WTC11 (cell line): Measurements from ENCODE around the gene ZBTB25. TPM values are rescaled to one million over a fixed set of nuclear protein-coding genes. Genes with fewer than 3 reads are reported as not detected.
A peak's percentile ranks its signal among the peaks of the same experiment; 100 is the strongest.

Experiments used
- ATAC-seq: fragments of 200-7000 bp; cut with Tn5 transposase; 2 replicates; pipeline ENCODE4 v1.10.0; 2021; ENCODE audit warnings: mild to moderate bottlenecking, moderate library complexity
- Bru-seq: library from RNA; stranded (reverse); fragments of 400-500 nt; gene quantifications from one replicate; lab custom pipeline; 2021; lab: Mats Ljungman, UMichigan
- CTCF ChIA-PET: fragments of 300-600 bp; sonication (Branson Sonifier 250); formaldehyde crosslinking; loops from one replicate; lab custom pipeline; 2021; ENCODE audit warnings: antibody characterized with exemption; lab: Charles Lee
- POLR2A ChIA-PET: fragments of 350-600 bp; sonication (Branson Sonifier 250); formaldehyde crosslinking; loops from one replicate; lab custom pipeline; 2021; ENCODE audit warnings: antibody characterized with exemption; lab: Charles Lee
- DNase-seq: peaks from one replicate; pipeline ENCODE4 v3.0.0; 2021; ENCODE audit warnings: low spot score
- H3K27ac Mint-ChIP-seq: 2 replicates; pipeline ENCODE4 v1.8.0; 2021; ENCODE audit warnings: mixed read lengths
- H3K27me3 Mint-ChIP-seq: 2 replicates; pipeline ENCODE4 v1.8.0; 2021; ENCODE audit warnings: low read depth, mild to moderate bottlenecking, moderate library complexity, mixed read lengths
- H3K36me3 Mint-ChIP-seq: 2 replicates; pipeline ENCODE4 v1.8.0; 2021; ENCODE audit warnings: mixed read lengths
- H3K4me1 Mint-ChIP-seq: 2 replicates; pipeline ENCODE4 v1.8.0; 2022; ENCODE audit warnings: mixed read lengths
- H3K4me3 Mint-ChIP-seq: 2 replicates; pipeline ENCODE4 v1.8.0; 2021; ENCODE audit warnings: mild to moderate bottlenecking, moderate library complexity, mixed read lengths
- H3K9me3 Mint-ChIP-seq: 2 replicates; pipeline ENCODE4 v1.8.0; 2021; ENCODE audit warnings: mixed read lengths
- AR ChIP-seq: fragments of 250-450 bp; sonication (Bioruptor Pico); IDR thresholded peaks from 2 replicates; pipeline ENCODE4 v1.9.0; 2021; ENCODE audit warnings: mild to moderate bottlenecking
- E2F5 ChIP-seq: sonication (generic); formaldehyde crosslinking; IDR thresholded peaks from 2 replicates; pipeline ENCODE4 v1.8.1; 2022; ENCODE audit warnings: mild to moderate bottlenecking, moderate library complexity, missing genetic modification reagents
- FOXJ3 ChIP-seq: sonication (generic); formaldehyde crosslinking; IDR thresholded peaks from 2 replicates; pipeline ENCODE4 v1.9.0; 2021; ENCODE audit warnings: missing genetic modification reagents, mild to moderate bottlenecking, borderline replicate concordance
- GRHL2 ChIP-seq: fragments of 250-450 bp; sonication (Bioruptor Pico); IDR thresholded peaks from 2 replicates; pipeline ENCODE4 v1.8.0; 2022; ENCODE audit warnings: mild to moderate bottlenecking, moderate library complexity; ENCODE audit not compliant: insufficient replicate concordance, severe bottlenecking
- JAZF1 ChIP-seq: fragments of 250-450 bp; sonication (Bioruptor Pico); IDR thresholded peaks from 2 replicates; pipeline ENCODE4 v1.9.0; 2021; ENCODE audit warnings: moderate library complexity, mild to moderate bottlenecking, inconsistent platforms
- NFE2L1 ChIP-seq: sonication (generic); formaldehyde crosslinking; IDR thresholded peaks from 2 replicates; pipeline ENCODE4 v1.8.1; 2023; ENCODE audit warnings: missing genetic modification reagents
- OVOL2 ChIP-seq: fragments of 250-450 bp; sonication (Bioruptor Pico); IDR thresholded peaks from 2 replicates; pipeline ENCODE4 v1.9.0; 2021; ENCODE audit warnings: mild to moderate bottlenecking, borderline replicate concordance
- PREB ChIP-seq: sonication (generic); formaldehyde crosslinking; IDR thresholded peaks from 2 replicates; pipeline ENCODE4 v1.8.1; 2022; ENCODE audit warnings: mild to moderate bottlenecking, missing genetic modification reagents, moderate library complexity, borderline replicate concordance
- SMAD4 ChIP-seq: sonication (generic); formaldehyde crosslinking; IDR thresholded peaks from 2 replicates; pipeline ENCODE4 v1.8.0; 2022; ENCODE audit warnings: mild to moderate bottlenecking, missing genetic modification reagents
- SOX15 ChIP-seq: fragments of 250-450 bp; sonication (Bioruptor Pico); IDR thresholded peaks from 2 replicates; pipeline ENCODE4 v1.9.0; 2021; ENCODE audit warnings: mild to moderate bottlenecking
- TEAD1 ChIP-seq: sonication (generic); formaldehyde crosslinking; IDR thresholded peaks from 2 replicates; pipeline ENCODE4 v1.8.0; 2022; ENCODE audit warnings: mild to moderate bottlenecking, missing genetic modification reagents
- TEAD4 ChIP-seq: sonication (generic); formaldehyde crosslinking; IDR thresholded peaks from 2 replicates; pipeline ENCODE4 v1.8.0; 2022; ENCODE audit warnings: mild to moderate bottlenecking, missing genetic modification reagents
- TP53 ChIP-seq: sonication (generic); formaldehyde crosslinking; IDR thresholded peaks from 2 replicates; pipeline ENCODE4 v1.8.1; 2023; ENCODE audit warnings: mild to moderate bottlenecking, missing genetic modification reagents
- ZNF121 ChIP-seq: sonication (generic); formaldehyde crosslinking; IDR thresholded peaks from 2 replicates; pipeline ENCODE4 v1.8.0; 2023; ENCODE audit warnings: missing genetic modification reagents
- ZNF317 ChIP-seq: sonication (generic); formaldehyde crosslinking; IDR thresholded peaks from 2 replicates; pipeline ENCODE4 v1.8.1; 2023; ENCODE audit warnings: low read depth, mild to moderate bottlenecking, moderate library complexity, missing genetic modification reagents, borderline replicate concordance
- ZNF396 ChIP-seq: fragments of 250-450 bp; sonication (Bioruptor Pico); IDR thresholded peaks from 2 replicates; pipeline ENCODE4 v1.8.0; 2021; ENCODE audit warnings: mild to moderate bottlenecking, moderate library complexity, borderline replicate concordance
- ZNF671 ChIP-seq: fragments of 250-450 bp; sonication (Bioruptor Pico); IDR thresholded peaks from 2 replicates; pipeline ENCODE4 v1.8.0; 2021; ENCODE audit warnings: mild to moderate bottlenecking
- long read RNA-seq, 3 experiments: library from RNA in 1 of 3; library from capped mRNA in 1 of 3; library from polyadenylated mRNA in 1 of 3; unstranded in 2 of 3; stranded (forward) in 1 of 3; transcript quantifications; one replicate each; pipeline ENCODE4 v2.0.0, GENCODE V29; 2021
- total RNA-seq: library from RNA; stranded (reverse); gene quantifications from 3 replicates; pipeline ENCODE4 v1.2.3, GENCODE V29; 2021
- TF ChIP-seq, protein P1 (sequence below): sonication (generic); formaldehyde crosslinking; conservative IDR thresholded peaks from 2 replicates; pipeline ENCODE4 v1.8.1; 2023; ENCODE audit warnings: mild to moderate bottlenecking, low read depth, missing genetic modification reagents, moderate library complexity
- TF ChIP-seq, protein P2 (sequence below): sonication (generic); formaldehyde crosslinking; IDR thresholded peaks from 2 replicates; pipeline ENCODE4 v1.8.1; 2022; ENCODE audit warnings: low read depth, mild to moderate bottlenecking, moderate library complexity, missing genetic modification reagents, borderline replicate concordance
- TF ChIP-seq, protein P3 (sequence below): sonication (generic); formaldehyde crosslinking; IDR thresholded peaks from 2 replicates; pipeline ENCODE4 v1.8.0; 2023; ENCODE audit warnings: mild to moderate bottlenecking, missing genetic modification reagents

The ZBTB25 gene, protein sequence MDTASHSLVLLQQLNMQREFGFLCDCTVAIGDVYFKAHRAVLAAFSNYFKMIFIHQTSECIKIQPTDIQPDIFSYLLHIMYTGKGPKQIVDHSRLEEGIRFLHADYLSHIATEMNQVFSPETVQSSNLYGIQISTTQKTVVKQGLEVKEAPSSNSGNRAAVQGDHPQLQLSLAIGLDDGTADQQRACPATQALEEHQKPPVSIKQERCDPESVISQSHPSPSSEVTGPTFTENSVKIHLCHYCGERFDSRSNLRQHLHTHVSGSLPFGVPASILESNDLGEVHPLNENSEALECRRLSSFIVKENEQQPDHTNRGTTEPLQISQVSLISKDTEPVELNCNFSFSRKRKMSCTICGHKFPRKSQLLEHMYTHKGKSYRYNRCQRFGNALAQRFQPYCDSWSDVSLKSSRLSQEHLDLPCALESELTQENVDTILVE
- 11.9 to 14.0 TPM (median 13.1 TPM) in 3 replicates for total RNA-seq
- percentile 71 among the genes with signal in this experiment for Bru-seq, nascent RNA
- long read RNA-seq, experiment 1, full-length matches to known transcripts: 6 of 19 reads
- long read RNA-seq, experiment 1, partial matches to known transcripts: 2 of 19 reads
- long read RNA-seq, experiment 1, other reads (novel, unspliced or antisense): 11 of 19 reads
- long read RNA-seq, experiment 2, full-length matches to known transcripts: 1 of 9 reads
- long read RNA-seq, experiment 2, partial matches to known transcripts: 0 of 9 reads
- long read RNA-seq, experiment 2, other reads (novel, unspliced or antisense): 8 of 9 reads
- long read RNA-seq, experiment 3, full-length matches to known transcripts: 3 of 4 reads
- long read RNA-seq, experiment 3, partial matches to known transcripts: 0 of 4 reads
- long read RNA-seq, experiment 3, other reads (novel, unspliced or antisense): 1 of 4 reads

DNA sequence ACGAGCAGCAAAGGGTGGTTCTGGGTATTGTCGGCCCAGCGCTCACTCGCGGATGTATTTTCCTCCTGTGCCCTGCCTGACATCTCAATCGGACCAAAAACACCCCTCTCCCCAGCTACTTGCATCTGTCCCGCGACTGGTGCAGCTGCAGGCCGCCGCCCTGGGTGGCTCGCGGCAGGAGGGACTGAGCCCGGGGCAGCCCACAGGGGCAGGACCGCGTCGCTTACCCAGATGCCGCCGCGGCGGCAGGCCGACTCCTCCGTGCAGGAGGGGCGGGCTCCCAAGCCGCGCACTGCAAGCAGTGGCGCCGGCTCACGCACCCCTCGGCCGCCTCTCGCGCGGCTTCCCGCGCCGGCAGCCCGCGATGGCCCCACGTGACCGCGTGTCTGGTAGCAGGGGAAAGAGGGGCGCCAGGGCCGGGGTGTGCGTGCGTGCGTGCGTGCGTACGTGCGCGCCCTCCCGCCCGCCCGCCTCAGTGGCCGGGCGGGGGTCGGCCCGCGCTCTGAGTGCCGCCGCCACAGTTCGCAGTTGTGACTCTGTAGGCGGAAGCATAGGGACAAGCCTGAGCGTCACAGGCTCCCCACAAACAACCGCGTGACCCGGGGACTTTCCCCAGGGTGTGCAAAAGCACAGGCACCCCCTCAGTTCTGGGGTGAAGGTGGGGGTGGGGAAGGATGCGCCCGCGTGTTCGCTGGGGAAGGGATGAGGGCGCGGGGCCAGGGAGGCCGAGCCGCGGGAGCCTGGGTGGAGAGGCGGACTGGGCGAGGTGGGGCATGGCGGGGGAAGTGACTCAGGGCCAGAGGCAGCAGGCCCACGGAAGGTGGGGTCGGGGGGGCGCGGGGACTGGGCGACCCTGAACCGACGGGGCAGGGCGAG lies at the start of gene ZBTB25:
ZBTB25 (minus strand) TSS at position 405 of the 876 bp plus-strand sequence. CDS start 13,305 bp downstream, outside the sequence.
- ChIA-PET POLR2A (interaction anchor here (0.5 to 2.8 kb wide), 14 partner anchors 17 to 973 kb away, joined by 3 to 10 read pairs (median 5); partner anchors contain the start of genes HSPA2 and MTHFD1), CTCF (interaction anchor here (0.6 to 3.3 kb wide), 4 partner anchors 7 to 133 kb away, joined by 3 to 10 read pairs (median 4); partner anchors contain the start of gene HSPA2)
- ATAC-seq: peak; percentile 70
- Mint-ChIP-seq H3K27me3 (no peaks in the 10 kb centered on the region), H3K4me3 (peak within 1 kb of the TSS; percentile 81), H3K36me3 (peaks cover 5% of the 10 kb centered on the region), H3K9me3 (no peaks in the 10 kb centered on the region), H3K27ac (peak within 1 kb of the TSS; percentile 99), H3K4me1 (peaks cover 50% of the 10 kb centered on the region)
- DNase-seq: peak; percentile 87
- TF ChIP-seq FOXJ3: no peak
- TF ChIP-seq, protein P1, sequence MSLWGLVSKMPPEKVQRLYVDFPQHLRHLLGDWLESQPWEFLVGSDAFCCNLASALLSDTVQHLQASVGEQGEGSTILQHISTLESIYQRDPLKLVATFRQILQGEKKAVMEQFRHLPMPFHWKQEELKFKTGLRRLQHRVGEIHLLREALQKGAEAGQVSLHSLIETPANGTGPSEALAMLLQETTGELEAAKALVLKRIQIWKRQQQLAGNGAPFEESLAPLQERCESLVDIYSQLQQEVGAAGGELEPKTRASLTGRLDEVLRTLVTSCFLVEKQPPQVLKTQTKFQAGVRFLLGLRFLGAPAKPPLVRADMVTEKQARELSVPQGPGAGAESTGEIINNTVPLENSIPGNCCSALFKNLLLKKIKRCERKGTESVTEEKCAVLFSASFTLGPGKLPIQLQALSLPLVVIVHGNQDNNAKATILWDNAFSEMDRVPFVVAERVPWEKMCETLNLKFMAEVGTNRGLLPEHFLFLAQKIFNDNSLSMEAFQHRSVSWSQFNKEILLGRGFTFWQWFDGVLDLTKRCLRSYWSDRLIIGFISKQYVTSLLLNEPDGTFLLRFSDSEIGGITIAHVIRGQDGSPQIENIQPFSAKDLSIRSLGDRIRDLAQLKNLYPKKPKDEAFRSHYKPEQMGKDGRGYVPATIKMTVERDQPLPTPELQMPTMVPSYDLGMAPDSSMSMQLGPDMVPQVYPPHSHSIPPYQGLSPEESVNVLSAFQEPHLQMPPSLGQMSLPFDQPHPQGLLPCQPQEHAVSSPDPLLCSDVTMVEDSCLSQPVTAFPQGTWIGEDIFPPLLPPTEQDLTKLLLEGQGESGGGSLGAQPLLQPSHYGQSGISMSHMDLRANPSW: no peak
- TF ChIP-seq SOX15: no peak
- TF ChIP-seq PREB (CRISPR knock-in tag): 0 out of 2 replicates have a peak, but pooled peaks have one; percentile 20
- no peak for TF ChIP-seq ZNF671 (CRISPR knock-in tag)
- TF ChIP-seq SMAD4 (CRISPR knock-in tag): peak; percentile 64; the same call in 1 of the 2 replicates
- 0 out of 2 replicates have a peak, but pooled peaks have one; percentile 36 for TF ChIP-seq NFE2L1 (CRISPR knock-in tag)
- TF ChIP-seq, protein P2, sequence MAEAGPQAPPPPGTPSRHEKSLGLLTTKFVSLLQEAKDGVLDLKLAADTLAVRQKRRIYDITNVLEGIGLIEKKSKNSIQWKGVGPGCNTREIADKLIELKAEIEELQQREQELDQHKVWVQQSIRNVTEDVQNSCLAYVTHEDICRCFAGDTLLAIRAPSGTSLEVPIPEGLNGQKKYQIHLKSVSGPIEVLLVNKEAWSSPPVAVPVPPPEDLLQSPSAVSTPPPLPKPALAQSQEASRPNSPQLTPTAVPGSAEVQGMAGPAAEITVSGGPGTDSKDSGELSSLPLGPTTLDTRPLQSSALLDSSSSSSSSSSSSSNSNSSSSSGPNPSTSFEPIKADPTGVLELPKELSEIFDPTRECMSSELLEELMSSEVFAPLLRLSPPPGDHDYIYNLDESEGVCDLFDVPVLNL: peak; percentile 72
- no peak; the same call in 1 of the 2 replicates for TF ChIP-seq TP53 (CRISPR knock-in tag)
- TF ChIP-seq E2F5: peak; percentile 97
- TF ChIP-seq JAZF1 (CRISPR knock-in tag): no peak
- no peak for TF ChIP-seq GRHL2 (CRISPR knock-in tag)
- peak; percentile 79 for TF ChIP-seq AR (CRISPR knock-in tag)
- TF ChIP-seq TEAD4: peak; percentile 50; the same call in 1 of the 2 replicates
- no peak for TF ChIP-seq ZNF396 (CRISPR knock-in tag)
- no peak for TF ChIP-seq TEAD1
- no peak for TF ChIP-seq ZNF317
- no peak for TF ChIP-seq ZNF121
- TF ChIP-seq, protein P3, sequence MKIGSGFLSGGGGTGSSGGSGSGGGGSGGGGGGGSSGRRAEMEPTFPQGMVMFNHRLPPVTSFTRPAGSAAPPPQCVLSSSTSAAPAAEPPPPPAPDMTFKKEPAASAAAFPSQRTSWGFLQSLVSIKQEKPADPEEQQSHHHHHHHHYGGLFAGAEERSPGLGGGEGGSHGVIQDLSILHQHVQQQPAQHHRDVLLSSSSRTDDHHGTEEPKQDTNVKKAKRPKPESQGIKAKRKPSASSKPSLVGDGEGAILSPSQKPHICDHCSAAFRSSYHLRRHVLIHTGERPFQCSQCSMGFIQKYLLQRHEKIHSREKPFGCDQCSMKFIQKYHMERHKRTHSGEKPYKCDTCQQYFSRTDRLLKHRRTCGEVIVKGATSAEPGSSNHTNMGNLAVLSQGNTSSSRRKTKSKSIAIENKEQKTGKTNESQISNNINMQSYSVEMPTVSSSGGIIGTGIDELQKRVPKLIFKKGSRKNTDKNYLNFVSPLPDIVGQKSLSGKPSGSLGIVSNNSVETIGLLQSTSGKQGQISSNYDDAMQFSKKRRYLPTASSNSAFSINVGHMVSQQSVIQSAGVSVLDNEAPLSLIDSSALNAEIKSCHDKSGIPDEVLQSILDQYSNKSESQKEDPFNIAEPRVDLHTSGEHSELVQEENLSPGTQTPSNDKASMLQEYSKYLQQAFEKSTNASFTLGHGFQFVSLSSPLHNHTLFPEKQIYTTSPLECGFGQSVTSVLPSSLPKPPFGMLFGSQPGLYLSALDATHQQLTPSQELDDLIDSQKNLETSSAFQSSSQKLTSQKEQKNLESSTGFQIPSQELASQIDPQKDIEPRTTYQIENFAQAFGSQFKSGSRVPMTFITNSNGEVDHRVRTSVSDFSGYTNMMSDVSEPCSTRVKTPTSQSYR (CRISPR knock-in tag): no peak
- no peak for TF ChIP-seq OVOL2 (CRISPR knock-in tag)
